GM12865 (cell line): Measurements from ENCODE around the gene CGB3.

Source experiments
- DNase-seq: peaks from one replicate; pipeline ENCODE4 v3.0.0; 2010; ENCODE audit warnings: low read depth
- H3K4me3 ChIP-seq: 2 replicates; pipeline ENCODE4 v1.5.1; 2011; ENCODE audit warnings: mild to moderate bottlenecking, low read depth, low read length, control low read depth
- CTCF ChIP-seq: IDR thresholded peaks from 2 replicates; pipeline ENCODE4 v1.5.1; 2011; ENCODE audit warnings: low read length, control low read depth, low read depth, inconsistent platforms; ENCODE audit not compliant: insufficient read depth; ENCODE audit errors: missing control alignments

CGB3 gene

GRCh38 chr19:48999481-49000325, 24.4 kb downstream of the CGB3 start:
- DNase-seq = peak; percentile 81
- no peak overlapping the region for H3K4me3 ChIP-seq
- peak; percentile 74 for TF ChIP-seq CTCF

- TF ChIP-seq CTCF = peak; percentile 56
- H3K4me3 ChIP-seq = no peak overlapping the region
- DNase-seq = peak; percentile 59
These were observed 26.2 kb downstream of the CGB3 start for GRCh38 chr19:48997972-48998371.

DNA sequence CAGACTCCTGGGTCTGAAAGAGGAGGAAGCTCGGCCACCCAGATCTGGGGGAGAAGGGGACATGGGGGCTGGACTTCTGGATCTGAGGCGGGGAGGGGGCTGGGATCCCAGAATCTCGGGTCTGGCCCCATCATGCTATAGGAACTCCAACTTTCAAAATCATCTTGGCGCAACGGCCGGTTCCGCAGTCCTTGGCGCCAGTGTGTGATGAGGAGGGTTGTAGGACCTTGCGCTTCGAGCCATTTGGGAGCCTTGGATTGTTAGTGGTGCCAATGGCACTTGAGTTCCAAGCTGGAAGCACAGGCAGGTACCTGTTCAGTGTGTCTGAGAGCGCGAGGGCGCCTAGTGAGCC, 30.1 kb downstream of the CGB3 start:
- no peak for TF ChIP-seq CTCF
- H3K4me3 ChIP-seq = peak overlapping the region; percentile 95
- DNase-seq = no peak

DNA sequence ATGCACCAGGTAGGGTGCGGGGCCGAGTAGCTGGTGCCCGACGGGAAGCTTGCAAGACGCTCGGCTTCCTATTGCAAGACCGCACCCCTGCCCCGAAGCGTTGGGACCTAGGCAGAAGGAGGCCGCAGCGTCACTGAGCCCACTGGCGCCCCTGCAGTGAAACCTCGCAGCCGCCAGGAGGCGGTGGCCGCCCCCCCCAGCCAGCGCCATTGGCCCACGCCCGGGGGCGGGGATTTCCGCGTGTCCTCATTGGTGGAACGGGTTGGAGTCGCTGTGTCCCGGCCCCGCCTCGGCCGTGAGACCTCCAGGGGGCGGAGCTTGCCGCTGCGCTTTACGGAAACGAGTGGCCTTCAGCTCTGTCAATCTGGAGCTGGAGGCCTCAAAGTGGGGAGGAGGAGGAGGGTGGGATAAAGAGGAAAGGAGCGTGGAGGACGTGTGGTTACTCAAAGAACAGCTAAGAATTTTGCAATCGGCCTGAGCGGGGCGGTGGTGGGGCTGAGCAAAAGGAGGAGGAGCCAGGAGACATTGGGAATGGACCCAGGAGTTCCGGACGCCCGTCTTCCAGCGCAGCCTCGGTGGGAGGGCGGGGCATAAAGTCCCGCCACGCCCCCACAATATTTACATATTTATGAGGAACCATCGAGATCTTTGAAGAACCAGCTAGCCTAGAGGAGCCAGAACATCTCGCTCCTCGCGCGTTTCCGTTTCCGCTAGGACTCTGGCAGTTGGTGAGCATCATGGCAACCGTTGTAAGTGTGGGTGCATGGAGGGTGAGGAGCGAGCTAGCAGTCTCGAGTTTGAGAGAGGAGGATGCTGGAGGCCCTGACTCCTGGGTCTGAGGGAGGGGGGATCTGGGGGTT, 30.7 kb downstream of the CGB3 start, which contains the start of the genes GYS1 and RUVBL2:
Gene GYS1 (minus strand): TSS at position 135 of the 860 bp plus-strand sequence. CDS start 197 bp downstream, outside the sequence.
Gene RUVBL2 (plus strand): TSS at position 713 of the 860 bp plus-strand sequence. CDS start 25 bp downstream, at position 738.
- H3K4me3 ChIP-seq = peak within 1 kb of the TSS; percentile 95
- TF ChIP-seq CTCF = peak; percentile 98
- DNase-seq = peak; percentile 100

GRCh38 chr19:48992581-48993174, 31.5 kb downstream of the CGB3 start:
- no peak for TF ChIP-seq CTCF
- no peak for DNase-seq
- H3K4me3 ChIP-seq = peak overlapping the region; percentile 93

DNA sequence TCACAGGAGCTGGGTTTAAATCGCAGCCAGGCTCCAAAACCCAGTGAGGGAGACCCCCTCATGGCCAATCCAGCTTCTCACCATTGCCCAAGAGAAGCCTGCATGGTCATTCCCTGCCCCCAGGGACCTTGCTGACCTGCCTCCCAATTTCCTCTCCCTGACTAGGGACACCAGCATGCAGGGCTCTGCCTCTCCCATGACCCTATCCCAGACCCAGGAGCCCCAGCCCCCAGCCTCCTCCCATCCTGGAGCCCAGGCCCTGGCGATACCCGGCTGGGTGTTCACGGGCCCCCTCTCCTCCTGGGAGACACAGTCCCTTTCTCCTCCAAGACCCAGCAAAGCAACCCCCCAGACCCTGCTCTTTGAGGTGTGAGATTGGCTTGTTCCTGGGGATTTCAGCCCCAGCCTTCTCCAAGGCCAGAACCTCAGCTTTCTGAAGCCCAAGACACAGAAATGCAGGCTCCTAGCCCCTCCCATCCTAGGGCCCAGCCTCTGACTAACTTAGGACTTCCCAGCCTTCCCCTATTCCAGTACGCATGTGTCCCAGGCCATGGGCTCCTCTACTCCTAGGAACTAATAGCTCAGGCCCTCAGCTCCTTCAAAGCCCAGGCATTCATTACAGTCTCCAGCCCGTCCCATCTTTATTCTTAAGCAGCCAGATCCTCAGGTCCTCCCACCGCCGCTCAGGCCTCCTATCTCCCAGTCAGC, 32.1 kb downstream of the CGB3 start:
- peak; percentile 34 for DNase-seq
- H3K4me3 ChIP-seq = peak overlapping the region; percentile 93
- no peak for TF ChIP-seq CTCF
